ENCODE measurements around the gene HMCN1.

The HMCN1 gene

GRCh38 chr1:186175588-186175987 is 441.4 kb downstream of the HMCN1 start:
- TF ChIP-seq TAF1 (IDR thresholded peaks at IDR 0.05; ENCODE audit: borderline replicate concordance, insufficient read depth, low read length) (no peak), FOXP2 (optimal IDR thresholded peaks at IDR 0.05; ENCODE audit: borderline replicate concordance, extremely low read depth, extremely low read length, insufficient read depth) (no peak), REST (IDR thresholded peaks at IDR 0.05; ENCODE audit: insufficient read depth in 1 of 2, low read depth in 2 of 2, low read length in 2 of 2) (no peak), SIN3A (IDR thresholded peaks at IDR 0.05; ENCODE audit: borderline replicate concordance, insufficient read depth, low read length) (no peak), POLR2AphosphoS5 (IDR thresholded peaks at IDR 0.05; ENCODE audit: low read depth, low read length) (no peak)

- TF ChIP-seq SIN3A (IDR thresholded peaks at IDR 0.05; ENCODE audit: borderline replicate concordance, insufficient read depth, low read length), result no peak
- no peak for TF ChIP-seq POLR2AphosphoS5 (IDR thresholded peaks at IDR 0.05; ENCODE audit: low read depth, low read length)
- no peak for TF ChIP-seq TAF1 (IDR thresholded peaks at IDR 0.05; ENCODE audit: borderline replicate concordance, insufficient read depth, low read length)
- no peak for TF ChIP-seq REST (IDR thresholded peaks at IDR 0.05; ENCODE audit: insufficient read depth in 1 of 2, low read depth in 2 of 2, low read length in 2 of 2)
- no peak for TF ChIP-seq FOXP2 (optimal IDR thresholded peaks at IDR 0.05; ENCODE audit: borderline replicate concordance, extremely low read depth, extremely low read length, insufficient read depth)
Measured at GRCh38 chr1:186178426-186179043, 444.3 kb downstream of the HMCN1 start.

- no peak for TF ChIP-seq FOXP2 (optimal IDR thresholded peaks at IDR 0.05; ENCODE audit: borderline replicate concordance, extremely low read depth, extremely low read length, insufficient read depth)
- no peak for TF ChIP-seq SIN3A (IDR thresholded peaks at IDR 0.05; ENCODE audit: borderline replicate concordance, insufficient read depth, low read length)
- TF ChIP-seq POLR2AphosphoS5 (IDR thresholded peaks at IDR 0.05; ENCODE audit: low read depth, low read length), result no peak
- no peak for TF ChIP-seq REST (IDR thresholded peaks at IDR 0.05; ENCODE audit: insufficient read depth in 1 of 2, low read depth in 2 of 2, low read length in 2 of 2)
- TF ChIP-seq TAF1 (IDR thresholded peaks at IDR 0.05; ENCODE audit: borderline replicate concordance, insufficient read depth, low read length), result no peak
Measured at GRCh38 chr1:186179231-186179630, 445.0 kb downstream of the HMCN1 start.

GRCh38 chr1:186183219-186183618 is 449.0 kb downstream of the HMCN1 start:
- TF ChIP-seq REST (IDR thresholded peaks at IDR 0.05; ENCODE audit: insufficient read depth in 1 of 2, low read depth in 2 of 2, low read length in 2 of 2) (no peak), POLR2AphosphoS5 (IDR thresholded peaks at IDR 0.05; ENCODE audit: low read depth, low read length) (no peak), TAF1 (IDR thresholded peaks at IDR 0.05; ENCODE audit: borderline replicate concordance, insufficient read depth, low read length) (no peak), SIN3A (IDR thresholded peaks at IDR 0.05; ENCODE audit: borderline replicate concordance, insufficient read depth, low read length) (no peak), FOXP2 (optimal IDR thresholded peaks at IDR 0.05; ENCODE audit: borderline replicate concordance, extremely low read depth, extremely low read length, insufficient read depth) (no peak)
